Stimulated activated CD4-positive, alpha-beta T cell treated with anti-CD3 and anti-CD28 coated beads, Interleukin-2, amount 100 ng/mL, for 24 hours (primary cell): Measurements from ENCODE around the gene SPAG17.

Experiments
- DNase-seq, 2 donors: peaks; one replicate each; pipeline ENCODE4 v3.0.0-alpha.2; 2020

SPAG17 gene

GRCh38 chr1:118117521-118117920, 67.5 kb downstream of the SPAG17 start:
- no peak for DNase-seq

GRCh38 chr1:118116909-118117308, 68.1 kb downstream of the SPAG17 start:
- DNase-seq: no peak

- no peak for DNase-seq
Observed at GRCh38 chr1:118116401-118116800, 68.6 kb downstream of the SPAG17 start.

- no peak for DNase-seq
Observed at GRCh38 chr1:118115567-118116295, 69.3 kb downstream of the SPAG17 start.

- no peak for DNase-seq
Observed at GRCh38 chr1:118113261-118113660, 71.8 kb downstream of the SPAG17 start.

- DNase-seq: no peak
Observed at GRCh38 chr1:118110580-118110979, 74.4 kb downstream of the SPAG17 start.

GRCh38 chr1:118104951-118105350, 80.1 kb downstream of the SPAG17 start:
- no peak for DNase-seq

GRCh38 chr1:118102445-118102844, 82.6 kb downstream of the SPAG17 start:
- no peak for DNase-seq

GRCh38 chr1:118101999-118102398, 83.0 kb downstream of the SPAG17 start:
- DNase-seq: no peak

GRCh38 chr1:118101515-118101844, 83.5 kb downstream of the SPAG17 start:
- DNase-seq: no peak

GRCh38 chr1:118100686-118101514, 84.1 kb downstream of the SPAG17 start:
- DNase-seq: no peak

GRCh38 chr1:118099686-118100085, 85.3 kb downstream of the SPAG17 start:
- no peak for DNase-seq

- no peak for DNase-seq
Observed at GRCh38 chr1:118097622-118098348, 87.2 kb downstream of the SPAG17 start.

- no peak for DNase-seq
Observed at GRCh38 chr1:118093017-118093416, 92.0 kb downstream of the SPAG17 start.

GRCh38 chr1:118090130-118090529, 94.9 kb downstream of the SPAG17 start:
- DNase-seq: no peak

- DNase-seq: no peak
Observed at GRCh38 chr1:118085365-118085764, 99.7 kb downstream of the SPAG17 start.

GRCh38 chr1:118084400-118084799, 100.6 kb downstream of the SPAG17 start:
- no peak for DNase-seq

- no peak for DNase-seq
Observed at GRCh38 chr1:118082984-118083383, 102.0 kb downstream of the SPAG17 start.

GRCh38 chr1:118081387-118081786, 103.6 kb downstream of the SPAG17 start:
- DNase-seq: no peak

GRCh38 chr1:118077331-118078045, 107.5 kb downstream of the SPAG17 start:
- DNase-seq: no peak

GRCh38 chr1:118075116-118075515, 109.9 kb downstream of the SPAG17 start:
- DNase-seq: no peak

GRCh38 chr1:118073648-118074435, 111.2 kb downstream of the SPAG17 start:
- DNase-seq: no peak
